HFF-Myc (cell line): ENCODE measurements around the gene TMED7.

Source experiments
- DNase-seq: peaks from one replicate; pipeline ENCODE4 v3.0.0-alpha.2; 2011; ENCODE audit warnings: low read depth; ENCODE audit errors: extremely low read depth
- H3K4me3 ChIP-seq: replicated peaks from 2 replicates; pipeline ENCODE4 v1.5.1; 2011; ENCODE audit warnings: low read depth, mild to moderate bottlenecking, control low read depth, low read length
- CTCF ChIP-seq: IDR thresholded peaks from 2 replicates; pipeline ENCODE4 v1.5.1; 2012; ENCODE audit warnings: mild to moderate bottlenecking, low read depth, low read length, control low read depth; ENCODE audit errors: missing control alignments

Gene TMED7

GRCh38 chr5:115588640-115589039 is 37.2 kb downstream of the TMED7 start:
- TF ChIP-seq CTCF: no peak
- H3K4me3 ChIP-seq: no peak overlapping the region
- DNase-seq: no peak

GRCh38 chr5:115586525-115587146 is 39.2 kb downstream of the TMED7 start:
- H3K4me3 ChIP-seq: no peak overlapping the region
- DNase-seq: no peak
- TF ChIP-seq CTCF: peak; percentile 27

- no peak for DNase-seq
- TF ChIP-seq CTCF: no peak
- no peak overlapping the region for H3K4me3 ChIP-seq
Observed at GRCh38 chr5:115585265-115585664, 40.6 kb downstream of the TMED7 start.

GRCh38 chr5:115584501-115584900 is 41.3 kb downstream of the TMED7 start:
- no peak for DNase-seq
- TF ChIP-seq CTCF: no peak
- H3K4me3 ChIP-seq: no peak overlapping the region

GRCh38 chr5:115583474-115583873 is 42.4 kb downstream of the TMED7 start:
- no peak overlapping the region for H3K4me3 ChIP-seq
- TF ChIP-seq CTCF: no peak
- peak; percentile 27 for DNase-seq

GRCh38 chr5:115580941-115581340 is 44.9 kb downstream of the TMED7 start:
- no peak for TF ChIP-seq CTCF
- no peak for DNase-seq
- H3K4me3 ChIP-seq: no peak overlapping the region

GRCh38 chr5:115579747-115580173 is 46.1 kb downstream of the TMED7 start:
- TF ChIP-seq CTCF: no peak

More at GRCh38 chr5:115579747-115580173, 46.1 kb downstream of the TMED7 start:
- no peak overlapping the region for H3K4me3 ChIP-seq
- DNase-seq: no peak
